Measurements from ENCODE around the gene RAB43. TPM values are rescaled to one million over a fixed set of nuclear protein-coding genes. Genes with fewer than 3 reads are reported as not detected.

The RAB43 gene
- 25.5 and 29.1 TPM in 2 replicates for total RNA-seq

DNA sequence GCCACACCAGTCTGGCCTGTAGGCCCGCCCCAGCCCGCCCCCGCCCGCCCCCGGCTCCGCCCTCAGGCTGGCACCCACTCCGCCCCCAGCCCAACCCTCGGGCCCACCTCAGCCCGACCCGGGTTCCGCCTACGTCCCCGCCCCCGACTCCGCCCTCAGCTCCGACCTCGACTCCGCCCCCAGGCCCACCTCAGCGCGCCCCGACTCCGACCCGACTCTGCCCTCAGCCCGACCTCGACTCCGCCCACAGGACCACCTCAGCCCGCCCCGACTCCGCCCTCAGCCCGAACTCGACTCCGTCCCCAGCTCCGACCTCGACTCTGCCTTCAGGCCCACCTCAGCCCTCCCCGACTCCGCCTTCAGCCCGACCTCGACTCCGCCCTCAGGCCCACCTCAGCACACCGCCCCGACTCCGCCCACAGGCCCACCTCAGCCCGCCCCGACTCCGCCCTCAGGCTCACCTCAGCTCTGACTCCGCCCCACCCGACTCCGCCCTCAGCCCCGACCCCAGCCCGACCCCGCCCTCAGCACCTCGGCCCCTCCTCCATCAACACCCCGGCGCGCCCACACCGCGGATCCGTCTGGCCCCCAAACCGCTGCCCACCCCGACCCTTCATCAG, at the start of gene RAB43:
Gene RAB43 (minus strand): TSS at position 13 of the 620 bp plus-strand sequence. CDS start 315 bp downstream, outside the sequence.

DNA sequence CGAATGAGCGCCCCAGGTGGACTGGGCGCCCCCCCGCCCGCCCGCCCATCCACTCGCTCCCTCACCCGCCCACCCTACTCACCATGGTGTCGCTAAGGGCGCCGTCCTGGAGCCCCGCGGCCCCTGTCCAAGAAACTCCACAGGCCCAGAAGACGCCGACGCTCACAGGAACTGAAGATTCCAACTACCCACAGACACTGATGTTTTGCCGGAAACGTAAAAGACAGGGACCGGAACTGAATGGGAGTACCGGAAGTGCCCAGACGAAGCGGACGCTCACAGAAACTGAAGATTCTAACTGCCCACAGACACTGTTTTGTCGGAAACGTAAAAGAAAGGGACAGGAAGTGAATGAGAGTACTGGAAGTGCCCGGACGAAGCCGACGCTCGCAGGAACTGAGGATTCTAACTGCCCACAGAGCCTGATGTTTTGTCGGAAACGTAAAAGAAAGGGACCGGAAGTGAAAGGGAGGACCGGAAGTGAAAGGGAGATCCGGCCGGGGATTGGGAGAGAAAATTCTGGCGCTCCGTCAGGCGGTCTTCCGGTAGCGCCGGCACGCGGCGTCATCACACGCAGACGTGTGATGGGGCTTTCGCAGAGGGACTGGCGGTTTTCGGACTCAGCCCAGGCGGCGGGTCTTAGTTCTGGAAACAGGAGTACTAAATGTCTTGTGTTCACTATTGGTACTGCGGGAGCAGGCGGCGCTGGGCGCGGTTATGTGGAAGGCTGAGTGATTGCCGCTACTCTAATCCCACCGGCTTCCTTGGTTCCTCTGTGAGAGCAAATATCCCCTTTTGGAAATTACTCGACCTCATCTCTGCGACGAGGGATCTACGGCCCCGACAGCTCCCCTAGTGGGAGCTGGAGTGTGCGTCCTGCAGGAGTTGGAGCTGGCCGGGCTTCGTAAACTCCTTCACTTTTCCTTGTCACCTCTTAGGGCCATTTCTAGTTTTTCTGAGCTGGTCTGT, 39.6 kb upstream of the RAB43 start, which contains the start of gene ISY1:
Gene ISY1 (minus strand): TSS at position 173 of the 969 bp plus-strand sequence. CDS start 88 bp downstream, at position 85.

GRCh38 chr3:129060276-129061022, 61.2 kb downstream of the RAB43 start, which contains the start of gene GP9:
GP9 (plus strand) TSS chr3:129060779; CDS start chr3:129061740, 961 bp downstream.

Other genes with a start within 250 kb of the RAB43 start
- gene ACAD9, start 242.2 kb downstream of the RAB43 start, total RNA-seq = 27.6 and 39.4 TPM in 2 replicates
- gene CFAP92, start 127.7 kb downstream of the RAB43 start, total RNA-seq = 0.39 and 0.61 TPM in 2 replicates
- gene EFCC1, start 120.5 kb downstream of the RAB43 start, total RNA-seq = not detected in 2 replicates
- gene GP9, start 61.0 kb downstream of the RAB43 start, total RNA-seq = not detected in 2 replicates
- gene ISY1, start 39.3 kb upstream of the RAB43 start, total RNA-seq = 14.4 and 23.6 TPM in 2 replicates
- 275 and 331 TPM in 2 replicates for gene CNBP, start 62.1 kb upstream of the RAB43 start, total RNA-seq
- 143 and 155 TPM in 2 replicates for gene COPG1, start 127.8 kb upstream of the RAB43 start, total RNA-seq
- 45.1 and 50.8 TPM in 2 replicates for gene HMCES, start 157.1 kb upstream of the RAB43 start, total RNA-seq